K562 (cell line): ENCODE results near the gene SEBOX. TPM values are rescaled to one million over a fixed set of nuclear protein-coding genes. Genes with fewer than 3 reads are reported as not detected.

Source experiments
- EGR1 ChIP-seq: fragments of 450-650 bp; conservative IDR thresholded peaks from 2 replicates; pipeline ENCODE4 v1.6.1; 2017; ENCODE audit warnings: mild to moderate bottlenecking
- RAD51 ChIP-seq: fragments of 450-650 bp; IDR thresholded peaks from 2 replicates; pipeline ENCODE4 v1.7.1; 2016; ENCODE audit warnings: low read depth, mild to moderate bottlenecking, borderline replicate concordance
- RCOR1 ChIP-seq, 2 experiments: IDR thresholded peaks; 2 replicates each; pipeline ENCODE4 v1.6.1; 2012; ENCODE audit warnings: low read depth in 2 of 2, low read length in 2 of 2, borderline replicate concordance in 1 of 2, improper control_type of control experiment in 1 of 2
- SMARCB1 ChIP-seq: IDR thresholded peaks from 2 replicates; pipeline ENCODE4 v1.6.1; 2011; ENCODE audit warnings: improper control_type of control experiment, low read depth; ENCODE audit not compliant: insufficient read length
- TOE1 ChIP-seq, 2 experiments: fragments of 450-650 bp in 1 of 2; sonication (generic) in 1 of 2; formaldehyde crosslinking in 1 of 2; IDR thresholded peaks; 2 replicates each; pipeline versions ENCODE4 v1.7.1 to v1.8.0; 2016 to 2022; ENCODE audit warnings: borderline replicate concordance in 2 of 2, mild to moderate bottlenecking in 2 of 2, antibody characterized with exemption in 1 of 2, inconsistent platforms in 1 of 2, low read depth in 1 of 2, missing genetic modification reagents in 1 of 2, moderate library complexity in 1 of 2
- polyA plus RNA-seq, 8 experiments: library from polyadenylated mRNA; depleted of rRNA in 4 of 8; stranded (reverse) in 5 of 8; unstranded in 3 of 8; fragments of >200 nt; fragmentation: Nextera tagmentation in 2 of 8; fragmentation: Illumina TruSeq in 1 of 8; extraction: Ambion mirVana in 2 of 8; extraction: Trizol in 1 of 8; gene quantifications; 2 replicates each; pipeline versions ENCODE4 v1.2.1 to v1.2.3, GENCODE V29; 2011 to 2014; ENCODE audit warnings: inconsistent platforms in 1 of 8, missing spikeins in 1 of 8
- total RNA-seq, 7 experiments: library from RNA; depleted of rRNA in 6 of 7; stranded (reverse); fragments of >200 nt in 6 of 7; fragmentation: Illumina TruSeq in 2 of 7; extraction: Trizol in 2 of 7; gene quantifications; 2 replicates each; pipeline versions ENCODE4 v1.2.1 to v1.2.3, GENCODE V29; 2011 to 2021; ENCODE audit warnings: low replicate concordance in 1 of 7
- TF ChIP-seq, protein P1 (sequence below), 2 experiments: fragments of 150-350 bp in 1 of 2; IDR thresholded peaks; 2 replicates each; pipeline ENCODE4 v1.6.1; 2012 to 2016; ENCODE audit warnings: low read depth in 2 of 2, low read length in 2 of 2, mild to moderate bottlenecking in 1 of 2, moderate library complexity in 1 of 2
- TF ChIP-seq, protein P2 (sequence below): fragments of 150-350 bp; conservative IDR thresholded peaks from 2 replicates; pipeline ENCODE4 v1.6.1; 2014; ENCODE audit warnings: low read length
- TF ChIP-seq, protein P3 (sequence below): sonication (generic); formaldehyde crosslinking; IDR thresholded peaks from 2 replicates; pipeline ENCODE4 v1.8.0; 2022; ENCODE audit warnings: mild to moderate bottlenecking, missing genetic modification reagents
- TF ChIP-seq, protein P4 (sequence below), 2 experiments: fragments of 450-650 bp in 1 of 2; sonication (generic) in 1 of 2; formaldehyde crosslinking in 1 of 2; IDR thresholded peaks in 1 of 2; conservative IDR thresholded peaks in 1 of 2; 2 replicates each; pipeline versions ENCODE4 v1.6.1 to v1.8.1; 2016 to 2023; ENCODE audit warnings: mild to moderate bottlenecking in 2 of 2, moderate library complexity in 2 of 2, inconsistent platforms in 1 of 2, missing genetic modification reagents in 1 of 2
- TF ChIP-seq, protein P5 (sequence below), 2 experiments: fragments of 450-650 bp; conservative IDR thresholded peaks; 2 replicates each; pipeline ENCODE4 v1.6.1; 2017; ENCODE audit warnings: mild to moderate bottlenecking in 2 of 2, moderate library complexity in 2 of 2

Gene SEBOX
- total and polyA plus RNA-seq, 9 of the 15 experiments (the other 6 are each of a cell fraction or from before 2014, with no cell fraction given), result not detected

DNA sequence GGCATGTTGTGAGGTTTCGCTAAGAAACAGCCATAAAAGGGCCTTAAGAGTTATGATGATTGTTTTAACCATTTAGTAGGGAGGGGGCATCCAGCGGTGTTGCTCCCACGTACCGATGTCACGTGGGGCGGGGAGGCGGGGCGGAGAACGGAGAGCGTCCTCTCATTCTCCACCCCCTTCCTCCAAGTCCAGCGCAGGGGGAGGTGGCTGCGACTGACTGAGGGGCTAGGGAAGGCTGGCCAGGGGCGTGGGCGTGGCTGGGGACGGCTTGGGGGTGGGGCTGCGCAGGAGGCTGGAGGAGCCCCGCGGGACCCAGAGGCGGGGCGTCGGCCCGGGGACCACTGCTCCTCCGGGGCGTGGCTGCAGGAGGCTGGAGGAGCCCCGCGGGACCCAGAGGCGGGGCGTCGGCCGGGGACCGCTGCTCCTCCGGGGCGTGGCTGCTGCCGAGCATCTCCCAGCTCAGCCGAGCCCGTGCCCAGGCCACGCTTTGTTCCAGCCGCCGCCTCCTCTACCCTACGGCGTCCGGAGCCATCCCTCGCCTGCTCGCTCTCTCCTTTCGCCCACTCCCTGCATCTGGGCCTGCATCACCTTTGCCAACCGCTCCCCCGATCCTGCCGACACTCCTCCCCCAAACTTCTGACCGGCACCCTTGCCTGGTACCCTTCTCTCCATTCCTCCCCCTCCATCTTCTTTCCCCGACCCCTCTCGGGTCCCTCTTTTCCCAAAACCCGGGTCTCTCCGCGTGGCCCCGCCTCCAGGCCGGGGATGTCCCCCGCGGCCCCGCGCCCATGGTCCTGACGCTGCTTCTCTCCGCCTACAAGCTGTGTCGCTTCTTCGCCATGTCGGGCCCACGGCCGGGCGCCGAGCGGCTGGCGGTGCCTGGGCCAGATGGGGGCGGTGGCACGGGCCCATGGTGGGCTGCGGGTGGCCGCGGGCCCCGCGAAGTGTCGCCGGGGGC is 6.5 kb upstream of the SEBOX start, which contains the start of gene SARM1 (continued):
- TF ChIP-seq, protein P1, sequence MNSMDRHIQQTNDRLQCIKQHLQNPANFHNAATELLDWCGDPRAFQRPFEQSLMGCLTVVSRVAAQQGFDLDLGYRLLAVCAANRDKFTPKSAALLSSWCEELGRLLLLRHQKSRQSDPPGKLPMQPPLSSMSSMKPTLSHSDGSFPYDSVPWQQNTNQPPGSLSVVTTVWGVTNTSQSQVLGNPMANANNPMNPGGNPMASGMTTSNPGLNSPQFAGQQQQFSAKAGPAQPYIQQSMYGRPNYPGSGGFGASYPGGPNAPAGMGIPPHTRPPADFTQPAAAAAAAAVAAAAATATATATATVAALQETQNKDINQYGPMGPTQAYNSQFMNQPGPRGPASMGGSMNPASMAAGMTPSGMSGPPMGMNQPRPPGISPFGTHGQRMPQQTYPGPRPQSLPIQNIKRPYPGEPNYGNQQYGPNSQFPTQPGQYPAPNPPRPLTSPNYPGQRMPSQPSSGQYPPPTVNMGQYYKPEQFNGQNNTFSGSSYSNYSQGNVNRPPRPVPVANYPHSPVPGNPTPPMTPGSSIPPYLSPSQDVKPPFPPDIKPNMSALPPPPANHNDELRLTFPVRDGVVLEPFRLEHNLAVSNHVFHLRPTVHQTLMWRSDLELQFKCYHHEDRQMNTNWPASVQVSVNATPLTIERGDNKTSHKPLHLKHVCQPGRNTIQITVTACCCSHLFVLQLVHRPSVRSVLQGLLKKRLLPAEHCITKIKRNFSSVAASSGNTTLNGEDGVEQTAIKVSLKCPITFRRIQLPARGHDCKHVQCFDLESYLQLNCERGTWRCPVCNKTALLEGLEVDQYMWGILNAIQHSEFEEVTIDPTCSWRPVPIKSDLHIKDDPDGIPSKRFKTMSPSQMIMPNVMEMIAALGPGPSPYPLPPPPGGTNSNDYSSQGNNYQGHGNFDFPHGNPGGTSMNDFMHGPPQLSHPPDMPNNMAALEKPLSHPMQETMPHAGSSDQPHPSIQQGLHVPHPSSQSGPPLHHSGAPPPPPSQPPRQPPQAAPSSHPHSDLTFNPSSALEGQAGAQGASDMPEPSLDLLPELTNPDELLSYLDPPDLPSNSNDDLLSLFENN (IDR thresholded peaks at IDR 0.05; ENCODE audit: low read depth in 2 of 2, low read length in 2 of 2), result no peak
- TF ChIP-seq EGR1 (peak; percentile 77), SMARCB1 (no peak), RCOR1 (IDR thresholded peaks at IDR 0.05; ENCODE audit: borderline replicate concordance in 1 of 2, low read depth in 2 of 2, low read length in 2 of 2) (peak in 1 of 2 experiments; percentile 56; a peak in 1 of 4 replicates), TOE1 (IDR thresholded peaks at IDR 0.05; ENCODE audit: borderline replicate concordance) (peak; percentile 79), TOE1 (CRISPR knock-in tag; IDR thresholded peaks at IDR 0.05; ENCODE audit: borderline replicate concordance, low read depth) (no peak), RAD51 (peak; percentile 92)
- TF ChIP-seq, protein P2, sequence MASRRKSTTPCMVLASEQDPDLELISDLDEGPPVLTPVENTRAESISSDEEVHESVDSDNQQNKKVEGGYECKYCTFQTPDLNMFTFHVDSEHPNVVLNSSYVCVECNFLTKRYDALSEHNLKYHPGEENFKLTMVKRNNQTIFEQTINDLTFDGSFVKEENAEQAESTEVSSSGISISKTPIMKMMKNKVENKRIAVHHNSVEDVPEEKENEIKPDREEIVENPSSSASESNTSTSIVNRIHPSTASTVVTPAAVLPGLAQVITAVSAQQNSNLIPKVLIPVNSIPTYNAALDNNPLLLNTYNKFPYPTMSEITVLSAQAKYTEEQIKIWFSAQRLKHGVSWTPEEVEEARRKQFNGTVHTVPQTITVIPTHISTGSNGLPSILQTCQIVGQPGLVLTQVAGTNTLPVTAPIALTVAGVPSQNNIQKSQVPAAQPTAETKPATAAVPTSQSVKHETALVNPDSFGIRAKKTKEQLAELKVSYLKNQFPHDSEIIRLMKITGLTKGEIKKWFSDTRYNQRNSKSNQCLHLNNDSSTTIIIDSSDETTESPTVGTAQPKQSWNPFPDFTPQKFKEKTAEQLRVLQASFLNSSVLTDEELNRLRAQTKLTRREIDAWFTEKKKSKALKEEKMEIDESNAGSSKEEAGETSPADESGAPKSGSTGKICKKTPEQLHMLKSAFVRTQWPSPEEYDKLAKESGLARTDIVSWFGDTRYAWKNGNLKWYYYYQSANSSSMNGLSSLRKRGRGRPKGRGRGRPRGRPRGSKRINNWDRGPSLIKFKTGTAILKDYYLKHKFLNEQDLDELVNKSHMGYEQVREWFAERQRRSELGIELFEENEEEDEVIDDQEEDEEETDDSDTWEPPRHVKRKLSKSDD, result no peak
- TF ChIP-seq, protein P3, sequence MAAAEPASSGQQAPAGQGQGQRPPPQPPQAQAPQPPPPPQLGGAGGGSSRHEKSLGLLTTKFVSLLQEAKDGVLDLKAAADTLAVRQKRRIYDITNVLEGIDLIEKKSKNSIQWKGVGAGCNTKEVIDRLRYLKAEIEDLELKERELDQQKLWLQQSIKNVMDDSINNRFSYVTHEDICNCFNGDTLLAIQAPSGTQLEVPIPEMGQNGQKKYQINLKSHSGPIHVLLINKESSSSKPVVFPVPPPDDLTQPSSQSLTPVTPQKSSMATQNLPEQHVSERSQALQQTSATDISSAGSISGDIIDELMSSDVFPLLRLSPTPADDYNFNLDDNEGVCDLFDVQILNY (CRISPR knock-in tag), result no peak
- TF ChIP-seq, protein P4, sequence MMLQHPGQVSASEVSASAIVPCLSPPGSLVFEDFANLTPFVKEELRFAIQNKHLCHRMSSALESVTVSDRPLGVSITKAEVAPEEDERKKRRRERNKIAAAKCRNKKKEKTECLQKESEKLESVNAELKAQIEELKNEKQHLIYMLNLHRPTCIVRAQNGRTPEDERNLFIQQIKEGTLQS (IDR thresholded peaks at IDR 0.05), result no peak
- TF ChIP-seq, protein P4 (CRISPR knock-in tag; conservative IDR thresholded peaks at IDR 0.05), result no peak
- TF ChIP-seq, protein P5, sequence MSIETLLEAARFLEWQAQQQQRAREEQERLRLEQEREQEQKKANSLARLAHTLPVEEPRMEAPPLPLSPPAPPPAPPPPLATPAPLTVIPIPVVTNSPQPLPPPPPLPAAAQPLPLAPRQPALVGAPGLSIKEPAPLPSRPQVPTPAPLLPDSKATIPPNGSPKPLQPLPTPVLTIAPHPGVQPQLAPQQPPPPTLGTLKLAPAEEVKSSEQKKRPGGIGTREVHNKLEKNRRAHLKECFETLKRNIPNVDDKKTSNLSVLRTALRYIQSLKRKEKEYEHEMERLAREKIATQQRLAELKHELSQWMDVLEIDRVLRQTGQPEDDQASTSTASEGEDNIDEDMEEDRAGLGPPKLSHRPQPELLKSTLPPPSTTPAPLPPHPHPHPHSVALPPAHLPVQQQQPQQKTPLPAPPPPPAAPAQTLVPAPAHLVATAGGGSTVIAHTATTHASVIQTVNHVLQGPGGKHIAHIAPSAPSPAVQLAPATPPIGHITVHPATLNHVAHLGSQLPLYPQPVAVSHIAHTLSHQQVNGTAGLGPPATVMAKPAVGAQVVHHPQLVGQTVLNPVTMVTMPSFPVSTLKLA (conservative IDR thresholded peaks at IDR 0.05), result peak; percentile 60 to 76
